DMS53 (cell line): ENCODE results near the gene MAP2K4.
"Not testable (repeated sequence)": the region's sequence is repeated elsewhere in the genome, so short reads cannot be mapped to it uniquely, and the experiment has no call there.

Experiments used
- DNase-seq: peaks from one replicate; lab custom pipeline; 2025; lab: John Stamatoyannopoulos, UW

The MAP2K4 gene

GRCh38 chr17:12020642-12021622 lies at the start of gene MAP2K4:
MAP2K4 (plus strand) TSS chr17:12020877; CDS start chr17:12020887, 10 bp downstream.
- peak; percentile 72 for DNase-seq

GRCh38 chr17:11972741-11973140 lies 47.9 kb upstream of the MAP2K4 start:
- not testable (repeated sequence) for DNase-seq

DNA sequence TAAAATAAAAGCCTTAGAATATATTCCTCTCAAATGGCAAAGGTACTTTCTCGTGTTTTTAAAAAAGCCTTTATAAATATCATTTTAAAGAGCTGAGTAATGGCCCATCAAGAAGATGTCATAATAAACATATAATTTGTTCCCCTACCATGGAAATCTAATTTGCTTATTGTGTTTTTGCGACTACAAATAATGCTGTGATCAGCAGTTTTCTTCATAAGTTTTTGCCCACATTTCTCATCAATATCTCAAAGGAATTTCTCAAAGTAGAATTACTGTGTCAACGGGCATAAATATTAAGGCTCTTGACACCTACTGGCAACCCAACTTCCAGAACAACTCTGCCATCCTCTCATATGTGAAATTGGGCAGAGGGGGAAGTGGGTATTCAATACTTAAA lies 40.9 kb upstream of the MAP2K4 start:
- no peak for DNase-seq

DNA sequence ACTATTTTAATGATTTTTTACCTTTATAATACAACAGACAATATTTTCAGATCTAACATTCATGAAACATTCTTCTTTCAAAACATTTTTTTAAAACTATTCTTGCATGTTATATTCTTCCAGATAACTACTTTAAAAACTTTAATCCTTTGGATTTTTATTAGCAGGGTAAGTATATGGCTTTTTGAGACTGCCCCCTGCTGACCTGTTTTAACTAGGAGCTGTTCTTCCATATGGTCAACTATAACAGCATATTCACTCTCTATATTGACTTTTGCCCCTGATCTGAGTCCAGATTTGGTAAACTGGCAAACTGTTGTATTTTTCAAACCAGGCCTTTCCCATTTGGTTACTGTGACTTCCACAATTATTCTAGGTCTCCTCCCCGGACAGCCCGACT lies 39.9 kb upstream of the MAP2K4 start:
- peak; percentile 0 for DNase-seq

DNA sequence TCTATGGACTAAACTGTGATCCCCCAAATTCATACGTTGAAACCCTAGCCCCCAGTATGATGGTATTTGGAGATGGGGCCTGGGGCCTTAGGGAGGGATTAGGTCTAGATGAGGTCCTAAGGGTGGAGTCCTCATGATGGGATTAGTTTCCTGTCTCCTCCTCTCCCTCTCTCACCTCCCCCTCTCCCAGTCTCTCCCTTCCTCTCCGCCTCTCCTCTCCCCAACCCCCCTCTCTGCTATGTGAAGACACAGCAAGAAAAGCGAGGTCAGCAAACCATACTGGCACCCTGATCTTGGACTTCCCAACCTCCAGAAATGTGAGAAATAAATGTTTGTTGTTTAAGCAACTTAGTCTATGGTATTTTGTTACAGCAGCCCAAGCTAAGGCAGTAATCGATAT lies 38.8 kb upstream of the MAP2K4 start:
- no peak for DNase-seq

DNA sequence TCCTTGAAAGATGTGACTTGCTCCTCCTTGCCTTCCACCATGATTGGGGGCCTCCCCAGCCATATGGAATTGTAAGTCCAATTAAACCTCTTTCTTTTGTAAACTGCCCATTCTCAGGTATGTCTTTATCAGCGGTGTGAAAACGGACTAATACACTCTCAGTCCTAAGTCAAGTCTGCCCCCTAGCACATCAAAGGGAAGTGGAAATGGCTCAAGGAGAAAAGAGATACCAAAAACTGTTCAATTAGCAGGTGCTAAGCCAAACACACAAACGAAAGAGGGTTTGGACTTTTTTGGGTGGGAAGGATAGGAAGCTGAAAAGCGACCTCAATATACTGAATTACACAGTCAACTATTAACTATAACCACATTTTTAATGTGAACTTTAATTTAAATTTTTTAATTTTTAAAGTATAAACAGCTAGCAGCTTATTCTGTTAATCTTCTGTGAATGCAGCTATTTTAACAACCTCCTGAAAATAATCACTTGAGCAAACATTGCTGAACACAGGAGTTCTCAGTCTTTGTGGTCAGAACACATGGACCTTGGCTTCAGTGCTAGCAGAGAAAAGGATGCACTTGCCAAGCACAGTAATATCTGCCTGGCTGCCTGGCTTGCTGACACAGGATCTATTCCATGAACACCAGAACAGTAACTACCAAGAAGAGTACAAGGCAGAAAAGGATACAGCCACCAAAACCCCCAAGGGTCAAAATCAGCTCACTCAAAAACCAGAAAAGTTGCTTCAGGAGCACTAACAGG lies 34.3 kb upstream of the MAP2K4 start:
- no peak for DNase-seq

- DNase-seq: peak; percentile 42
Measured at GRCh38 chr17:11986942-11987329, 33.7 kb upstream of the MAP2K4 start.

- DNase-seq: no peak
Measured at GRCh38 chr17:11990363-11990983, 30.2 kb upstream of the MAP2K4 start.

DNA sequence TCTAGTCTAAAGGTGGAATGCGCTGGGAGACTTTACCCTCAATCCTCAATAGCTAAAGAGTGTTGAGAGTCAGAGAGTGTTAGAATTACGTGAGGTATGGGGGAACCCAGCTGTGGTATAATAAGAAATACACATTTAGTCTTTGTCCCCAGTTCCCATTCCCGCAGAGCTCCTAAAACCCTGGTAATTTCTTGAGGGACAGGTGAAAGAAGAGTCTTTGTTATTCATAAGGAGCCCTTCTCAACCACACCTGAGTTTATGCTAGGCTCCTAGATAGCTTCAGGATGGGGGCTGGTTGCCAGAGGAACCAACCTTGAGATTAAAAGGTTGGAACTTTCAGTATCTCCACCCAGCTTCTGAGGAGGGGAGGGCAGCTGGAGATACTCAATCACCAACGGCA lies 29.2 kb upstream of the MAP2K4 start:
- no peak for DNase-seq

DNA sequence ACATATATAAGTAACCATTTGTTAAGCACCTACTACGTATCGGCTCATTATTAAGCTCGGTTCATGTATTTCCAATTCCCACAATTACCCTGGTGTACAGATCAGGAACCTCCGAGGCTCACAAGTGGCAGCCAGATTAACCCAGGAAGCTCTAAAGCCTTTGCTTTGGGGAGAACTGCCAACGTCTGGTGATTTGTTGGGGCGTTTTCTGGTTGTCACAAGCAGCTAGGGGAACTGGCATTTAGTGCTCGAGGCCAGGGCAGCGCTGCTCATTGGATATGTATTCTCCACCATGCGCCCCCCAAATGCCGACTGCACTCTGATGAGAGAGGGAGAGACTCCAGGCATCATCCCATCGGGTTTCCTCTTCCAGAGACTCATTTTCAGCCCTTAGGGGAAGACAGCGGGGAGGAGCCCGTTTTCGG lies 23.9 kb upstream of the MAP2K4 start:
- peak; percentile 59 for DNase-seq

DNA sequence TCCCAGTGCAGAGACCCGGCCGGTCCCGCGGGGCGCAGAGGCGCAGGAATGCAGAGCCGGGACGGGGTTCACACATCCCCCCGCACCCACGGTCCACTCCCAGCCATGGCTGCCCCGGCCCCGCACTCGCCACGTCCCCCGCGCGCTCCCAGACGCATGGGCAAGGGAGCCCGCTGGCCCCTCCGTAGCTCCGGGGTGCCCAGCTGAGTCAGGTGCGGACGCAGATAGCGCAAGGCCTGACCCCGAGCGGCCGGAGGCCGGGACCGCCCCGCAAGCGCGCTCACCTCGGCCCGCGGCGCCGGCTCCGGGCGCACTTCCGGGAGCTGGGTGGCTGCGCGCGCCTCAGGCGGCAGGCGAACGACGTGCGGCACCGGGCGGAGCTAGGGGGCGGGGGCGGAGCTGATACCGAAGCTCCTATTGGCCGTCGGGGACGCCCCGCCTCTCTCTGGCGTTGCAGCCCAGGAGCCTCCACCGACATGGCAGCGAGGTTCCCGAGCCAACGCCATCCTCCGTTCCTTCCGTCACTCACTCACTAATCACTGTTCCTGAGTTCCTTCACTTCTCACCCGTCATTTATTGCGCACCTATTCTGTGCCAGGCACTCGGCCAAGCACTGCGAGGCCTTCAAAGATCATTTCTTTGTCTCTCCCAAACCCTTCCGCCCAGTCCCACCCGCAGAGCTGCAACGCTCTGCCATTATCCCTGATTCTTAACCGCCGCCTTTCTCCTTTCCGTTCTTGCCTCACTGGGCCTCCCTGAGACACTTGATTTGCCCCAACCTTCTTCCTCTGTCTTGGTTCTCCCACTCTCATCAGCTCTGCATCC lies 23.3 kb upstream of the MAP2K4 start, which contains the start of gene ZNF18:
TSS of gene ZNF18 (minus strand) at position 329 of the 825 bp plus-strand sequence. CDS start 4,646 bp downstream, outside the sequence.
- DNase-seq: peak; percentile 90

DNA sequence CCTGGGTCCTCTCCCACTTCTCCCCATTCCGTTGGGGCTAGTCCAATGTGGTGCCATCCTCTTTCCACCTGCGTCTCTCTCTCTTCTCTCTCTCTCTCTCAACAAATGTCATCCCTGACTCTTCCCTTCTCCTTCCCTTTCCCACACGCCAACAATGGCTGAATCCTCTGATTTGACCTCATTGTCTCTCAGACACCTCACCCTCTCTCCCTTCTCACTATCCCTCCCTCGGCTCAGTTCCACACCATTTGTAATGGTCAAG lies 22.8 kb upstream of the MAP2K4 start:
- DNase-seq: peak; percentile 39

DNA sequence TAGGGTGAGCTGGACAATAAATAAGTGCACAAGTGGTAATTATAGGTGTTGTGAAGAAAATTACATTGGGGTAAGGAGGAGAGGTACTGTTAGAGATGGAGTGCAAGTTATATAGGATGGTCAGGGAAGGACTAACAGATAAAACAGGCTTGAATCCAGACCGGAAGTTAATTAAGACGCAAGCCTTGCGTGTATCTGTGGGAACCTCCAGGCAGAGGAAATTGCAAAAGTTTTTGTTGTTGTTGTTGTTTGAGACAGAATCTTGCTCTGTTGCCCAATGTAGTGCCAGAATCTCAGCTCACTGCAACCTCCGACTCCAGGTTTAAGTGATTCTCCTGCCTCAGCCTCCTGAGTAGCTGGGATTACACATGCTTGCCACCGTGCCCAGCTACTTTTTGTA lies 21.0 kb upstream of the MAP2K4 start:
- no peak for DNase-seq

GRCh38 chr17:12007466-12007865 lies 13.2 kb upstream of the MAP2K4 start:
- no peak for DNase-seq

- peak; percentile 19 for DNase-seq
Measured at GRCh38 chr17:12021623-12022140, 1.0 kb downstream of the MAP2K4 start.

- DNase-seq: no peak
Measured at GRCh38 chr17:12022310-12022709, 1.6 kb downstream of the MAP2K4 start.

GRCh38 chr17:12024327-12024726 lies 3.6 kb downstream of the MAP2K4 start:
- DNase-seq: peak; percentile 29

DNA sequence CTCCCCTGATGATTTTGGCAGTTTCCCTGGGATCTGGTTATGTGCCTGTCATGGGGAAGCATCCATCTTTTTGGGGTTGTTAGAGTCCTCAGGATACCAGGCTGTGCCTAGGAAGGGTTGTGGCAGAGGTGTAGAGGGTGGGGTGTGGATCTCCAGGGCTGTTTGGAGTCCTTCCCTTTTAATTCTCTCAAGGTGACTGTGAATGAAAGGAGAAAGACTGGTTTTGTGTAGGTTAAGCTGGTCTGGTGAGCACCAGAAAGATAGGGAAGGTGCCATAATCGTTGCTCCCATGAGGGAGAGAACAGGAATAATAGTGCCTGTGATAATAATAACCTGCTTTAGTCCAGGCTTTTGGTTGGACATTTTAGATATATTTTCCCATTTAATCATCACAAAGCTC lies 7.0 kb downstream of the MAP2K4 start:
- DNase-seq: no peak

DNA sequence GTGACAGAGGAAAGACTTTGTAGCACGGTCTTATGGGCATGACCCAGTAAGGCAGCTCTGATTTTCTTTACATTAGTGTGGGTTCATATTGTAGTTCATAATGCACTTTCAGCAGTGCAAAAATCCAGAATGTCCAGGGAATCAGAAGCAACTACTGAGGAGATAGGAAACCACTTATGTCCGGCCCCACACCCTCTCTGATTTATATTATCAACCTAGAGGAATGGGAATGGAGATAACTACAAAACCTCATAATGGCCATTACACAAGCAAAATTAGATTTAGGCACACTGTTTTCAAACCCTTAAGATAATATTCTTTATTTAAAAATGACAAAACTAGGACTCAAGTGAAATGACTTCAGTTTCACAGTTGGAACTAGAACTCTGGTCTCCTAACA lies 7.9 kb downstream of the MAP2K4 start:
- DNase-seq: no peak

- DNase-seq: no peak
Measured at GRCh38 chr17:12034538-12034937, 13.9 kb downstream of the MAP2K4 start.

DNA sequence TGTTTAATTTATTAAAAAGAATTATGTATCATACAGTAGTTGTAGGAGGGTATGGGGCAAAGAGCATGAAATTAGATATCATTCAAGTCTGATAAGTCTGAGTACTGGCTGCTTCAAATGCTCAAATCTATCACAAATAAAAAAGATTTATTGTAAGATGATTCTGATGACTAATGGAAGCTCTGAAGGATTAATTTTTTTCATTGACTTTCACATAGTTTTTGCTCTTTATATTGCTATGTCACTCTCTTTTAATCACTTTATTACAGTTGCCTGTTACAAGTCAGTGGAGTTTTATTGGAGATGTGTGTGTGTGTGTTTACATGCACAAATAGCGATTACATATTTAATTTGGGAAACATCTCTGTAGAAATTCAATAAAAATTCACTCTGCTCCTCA lies 15.0 kb downstream of the MAP2K4 start:
- no peak for DNase-seq

GRCh38 chr17:12037970-12038369 lies 17.3 kb downstream of the MAP2K4 start:
- DNase-seq: no peak
